Activated CD4-positive, alpha-beta T cell treated with anti-CD3 and anti-CD28 coated beads, Interleukin-2, amount 10 ng/mL, durations not matched to agents 24 days and 14 days (primary cell): Measurements from ENCODE around the gene KRTAP12-1. TPM values are rescaled to one million over a fixed set of nuclear protein-coding genes. Genes with fewer than 3 reads are reported as not detected.
"Not testable (repeated sequence)": the region's sequence is repeated elsewhere in the genome, so short reads cannot be mapped to it uniquely, and the experiment has no call there.

Source experiments
- DNase-seq: peaks from one replicate; pipeline ENCODE4 v3.0.0; 2022
- H3K27ac Mint-ChIP-seq: one replicate; pipeline ENCODE4 v1.8.0; 2022; ENCODE audit warnings: mild to moderate bottlenecking, mixed read lengths
- H3K27me3 Mint-ChIP-seq: one replicate; pipeline ENCODE4 v1.8.0; 2022; ENCODE audit warnings: mixed read lengths
- H3K36me3 Mint-ChIP-seq: one replicate; pipeline ENCODE4 v1.8.0; 2022; ENCODE audit warnings: low read depth, mild to moderate bottlenecking, mixed read lengths
- H3K4me1 Mint-ChIP-seq: one replicate; pipeline ENCODE4 v1.8.0; 2021; ENCODE audit warnings: mixed read lengths
- H3K4me3 Mint-ChIP-seq: one replicate; pipeline ENCODE4 v1.8.0; 2022; ENCODE audit warnings: mild to moderate bottlenecking, moderate library complexity, mixed read lengths
- H3K9me3 Mint-ChIP-seq: one replicate; pipeline ENCODE4 v1.8.0; 2021; ENCODE audit warnings: mixed read lengths
- intact Hi-C: fragments of 100-400 bp; cut with micrococcal nuclease; formaldehyde crosslinking; loops from one replicate; pipeline ENCODE4 v1.15.1; 2023
- total RNA-seq: library from RNA; stranded (reverse); gene quantifications from 2 replicates; pipeline ENCODE4 v1.2.3, GENCODE V29; 2022

Gene KRTAP12-1
- total RNA-seq, 1 donor from 2014 or later: not detected

DNA sequence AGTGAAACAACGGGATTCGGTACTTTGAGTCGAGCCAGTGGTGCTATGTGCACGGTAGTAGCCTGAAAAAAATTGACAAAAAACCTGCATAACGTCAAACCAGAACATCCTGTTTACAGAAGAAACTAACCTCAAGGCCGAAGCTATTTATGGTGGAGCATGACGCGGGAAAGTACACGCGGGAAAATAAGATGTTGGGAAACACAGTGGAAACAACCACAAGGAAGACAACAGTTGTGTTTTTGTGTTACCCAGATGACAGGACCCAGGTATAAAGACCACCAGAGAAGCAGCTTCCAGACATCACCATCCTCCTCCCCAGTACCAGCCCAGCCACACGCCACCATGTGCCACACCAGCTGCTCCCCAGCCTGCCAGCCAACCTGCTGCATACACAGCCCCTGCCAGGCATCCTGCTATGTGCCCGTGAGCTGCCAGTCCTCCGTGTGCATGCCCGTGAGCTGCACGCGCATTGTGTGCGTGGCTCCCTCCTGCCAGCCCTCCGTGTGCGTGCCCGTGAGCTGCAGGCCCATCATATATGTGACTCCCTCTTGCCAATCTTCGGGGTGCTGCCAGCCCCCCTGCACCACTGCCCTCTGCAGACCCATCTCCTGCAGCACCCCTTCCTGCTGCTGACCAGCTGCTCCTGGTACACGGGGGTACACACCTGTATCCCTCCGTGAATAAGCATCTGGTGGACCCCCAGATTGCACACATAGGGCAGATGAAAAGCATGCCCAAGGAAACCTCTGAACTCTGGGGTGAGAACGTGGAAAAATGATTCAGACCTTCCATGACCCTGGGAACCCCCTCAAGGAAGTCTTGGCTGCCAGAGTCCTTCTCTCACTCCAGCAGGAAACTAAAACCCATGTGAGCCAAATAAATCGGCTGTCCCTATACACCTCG is 24.1 kb downstream of the KRTAP12-1 start, which contains the start of gene KRTAP12-3:
KRTAP12-3 (plus strand) TSS at position 298 of the 906 bp plus-strand sequence; CDS start at position 346, 48 bp downstream.
- Mint-ChIP-seq H3K4me1 (peaks cover 44% of the 10 kb centered on the region), H3K27ac (peak within 1 kb of the TSS; percentile 91), H3K36me3 (peaks cover 45% of the 10 kb centered on the region), H3K27me3 (peaks cover 6% of the 10 kb centered on the region), H3K4me3 (peak within 1 kb of the TSS; percentile 56), H3K9me3 (peaks cover 42% of the 10 kb centered on the region)
- peak; percentile 87 for DNase-seq
- intact Hi-C loops: loop anchor here (10.0 kb wide), 1 partner anchor 267 kb away; the partner anchor contains the start of gene ITGB2

DNA sequence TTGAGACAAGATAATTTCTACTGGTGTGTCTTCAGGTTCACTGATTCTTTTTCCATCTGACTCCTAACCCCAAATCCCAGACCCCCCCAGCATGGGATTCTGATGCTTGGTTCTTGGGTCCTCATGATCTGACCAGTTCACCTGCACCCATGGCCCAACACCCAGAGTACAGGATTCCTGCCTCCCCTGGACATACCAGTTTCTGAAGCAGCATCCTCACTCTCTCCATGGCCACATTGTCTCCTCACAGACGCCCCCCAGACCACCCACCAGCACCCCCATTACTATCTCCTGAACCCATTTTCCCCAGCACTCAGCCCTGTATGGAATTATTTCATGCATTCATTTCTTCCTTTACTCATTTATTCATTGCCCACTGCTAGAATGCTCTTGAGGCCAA is 25.1 kb downstream of the KRTAP12-1 start:
- intact Hi-C loops: loop anchor here (10.0 kb wide), 1 partner anchor 268 kb away; the partner anchor contains the start of gene ITGB2
- Mint-ChIP-seq H3K27me3 (peaks cover 2% of the 10 kb centered on the region), H3K36me3 (peaks cover 45% of the 10 kb centered on the region), H3K9me3 (peaks cover 38% of the 10 kb centered on the region), H3K4me3 (peak overlapping the region; percentile 56), H3K27ac (peak overlapping the region; percentile 91), H3K4me1 (peaks cover 44% of the 10 kb centered on the region)
- DNase-seq: peak; percentile 56

DNA sequence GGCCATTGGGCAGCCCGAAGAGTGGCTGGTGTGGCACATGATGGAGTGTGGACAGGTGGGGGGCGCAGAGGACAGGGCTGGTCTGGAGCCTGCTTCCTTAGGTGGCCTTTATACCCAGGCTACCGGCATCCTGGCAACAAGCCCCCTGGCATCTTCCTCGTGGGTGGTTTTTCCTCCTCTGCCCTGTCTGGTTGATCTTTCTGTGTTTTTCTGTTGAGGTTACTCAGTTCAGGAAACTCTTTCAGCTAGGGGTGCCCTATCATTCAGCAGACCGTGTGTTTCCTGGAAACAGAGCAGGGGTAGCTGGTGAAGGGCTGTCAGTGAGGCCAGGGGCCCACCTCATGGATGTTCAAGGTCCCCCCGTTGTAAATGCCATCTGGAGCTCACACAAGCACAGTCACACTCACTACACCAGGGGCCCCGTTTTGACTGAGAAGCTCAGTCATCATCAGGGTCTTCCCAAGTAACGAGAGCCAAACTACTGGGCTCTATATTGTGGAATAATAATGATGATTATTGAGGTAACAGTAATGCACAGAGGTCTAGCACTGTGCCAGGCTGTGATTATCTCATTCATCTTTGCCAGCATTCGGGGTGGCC is 27.3 kb downstream of the KRTAP12-1 start, which contains the start of gene KRTAP12-4:
KRTAP12-4 (minus strand) TSS at position 84 of the 600 bp plus-strand sequence; CDS start at position 39, 45 bp downstream.
- intact Hi-C loops: loop anchor here (10.0 kb wide), 1 partner anchor 270 kb away; the partner anchor contains the start of gene ITGB2
- Mint-ChIP-seq H3K4me3 (peak within 1 kb of the TSS; percentile 21), H3K27ac (peak within 1 kb of the TSS; percentile 70), H3K36me3 (peaks cover 42% of the 10 kb centered on the region), H3K9me3 (peaks cover 30% of the 10 kb centered on the region), H3K27me3 (no peaks in the 10 kb centered on the region), H3K4me1 (peaks cover 44% of the 10 kb centered on the region)
- peak; percentile 59 for DNase-seq

DNA sequence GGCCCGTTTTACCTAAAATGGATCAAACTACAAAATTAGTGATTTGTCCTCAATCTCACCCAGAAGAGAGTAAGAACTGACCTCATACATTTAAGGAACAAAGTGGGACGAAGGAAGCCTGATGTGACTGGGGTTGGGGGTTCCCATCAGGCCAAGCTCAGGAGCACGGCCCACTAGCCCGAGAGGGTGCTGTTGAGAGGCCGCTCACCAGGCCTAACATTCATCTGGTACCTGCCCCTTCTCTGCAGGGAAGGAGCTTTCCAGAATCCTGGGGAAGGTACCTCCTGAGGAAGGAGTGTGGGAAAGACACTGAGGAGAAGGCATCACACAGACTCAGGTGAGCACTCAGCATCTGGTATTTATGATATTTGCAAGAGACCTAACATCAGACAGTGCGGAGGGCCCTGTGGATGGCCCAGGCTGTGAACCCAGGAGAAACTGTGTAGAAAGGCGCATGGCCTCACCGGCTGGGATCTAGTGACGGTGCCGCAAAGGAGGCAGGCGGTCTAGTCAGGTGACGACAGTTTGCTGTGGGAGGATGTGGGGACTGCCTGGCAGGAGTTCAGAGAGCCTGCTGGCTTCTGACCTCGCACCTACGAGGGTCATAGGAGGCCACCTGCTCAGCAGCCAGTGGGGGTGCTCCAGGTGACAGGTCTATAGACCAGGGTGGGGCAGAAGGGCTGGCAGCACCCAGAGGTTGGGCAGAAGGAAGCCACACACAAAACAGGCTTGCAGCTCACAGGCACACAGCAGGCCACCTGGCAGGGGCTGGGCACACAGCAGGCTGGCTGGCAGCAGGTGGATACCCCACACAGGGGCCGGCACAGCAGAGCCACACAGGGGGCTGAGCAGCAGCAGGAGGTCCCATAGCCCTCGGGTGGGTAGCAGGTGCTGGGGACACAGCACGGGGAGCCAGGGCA is 28.0 kb downstream of the KRTAP12-1 start:
- H3K4me1 Mint-ChIP-seq: peaks cover 37% of the 10 kb centered on the region
- H3K27ac Mint-ChIP-seq: peak overlapping the region; percentile 47
- H3K4me3 Mint-ChIP-seq: peak overlapping the region; percentile 21
- H3K36me3 Mint-ChIP-seq: peaks cover 39% of the 10 kb centered on the region
- no peaks in the 10 kb centered on the region for H3K27me3 Mint-ChIP-seq
- H3K9me3 Mint-ChIP-seq: peaks cover 26% of the 10 kb centered on the region
- DNase-seq: peak; percentile 69
- intact Hi-C loops: loop anchor here (10.0 kb wide), 1 partner anchor 271 kb away; the partner anchor contains the start of gene ITGB2

DNA sequence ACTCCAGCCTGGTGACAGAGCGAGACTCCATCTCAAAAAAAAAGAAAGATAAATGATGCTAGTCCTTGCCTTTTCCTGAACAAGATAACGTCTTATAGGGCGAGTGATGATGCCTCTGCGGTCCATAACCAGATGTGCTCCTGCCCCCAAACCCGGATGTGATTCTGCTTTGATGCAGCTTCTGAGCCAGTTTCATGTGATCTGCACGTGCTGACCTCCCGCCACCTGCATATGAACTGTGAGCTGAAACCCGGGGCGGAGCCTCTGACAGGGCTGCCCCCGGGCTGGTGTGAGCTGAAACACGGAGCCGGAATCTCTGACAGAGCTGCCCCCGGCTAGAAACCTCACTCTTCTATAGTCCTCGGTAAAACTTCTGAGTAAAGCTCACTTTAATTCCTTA is 28.8 kb downstream of the KRTAP12-1 start:
- H3K27me3 Mint-ChIP-seq: no peaks in the 10 kb centered on the region
- no peak for DNase-seq
- H3K36me3 Mint-ChIP-seq: peaks cover 35% of the 10 kb centered on the region
- intact Hi-C loops: loop anchor here (10.0 kb wide), 1 partner anchor 272 kb away; the partner anchor contains the start of gene ITGB2
- H3K4me1 Mint-ChIP-seq: peaks cover 29% of the 10 kb centered on the region
- no peak overlapping the region for H3K4me3 Mint-ChIP-seq
- peaks cover 18% of the 10 kb centered on the region for H3K9me3 Mint-ChIP-seq
- no peak overlapping the region for H3K27ac Mint-ChIP-seq

DNA sequence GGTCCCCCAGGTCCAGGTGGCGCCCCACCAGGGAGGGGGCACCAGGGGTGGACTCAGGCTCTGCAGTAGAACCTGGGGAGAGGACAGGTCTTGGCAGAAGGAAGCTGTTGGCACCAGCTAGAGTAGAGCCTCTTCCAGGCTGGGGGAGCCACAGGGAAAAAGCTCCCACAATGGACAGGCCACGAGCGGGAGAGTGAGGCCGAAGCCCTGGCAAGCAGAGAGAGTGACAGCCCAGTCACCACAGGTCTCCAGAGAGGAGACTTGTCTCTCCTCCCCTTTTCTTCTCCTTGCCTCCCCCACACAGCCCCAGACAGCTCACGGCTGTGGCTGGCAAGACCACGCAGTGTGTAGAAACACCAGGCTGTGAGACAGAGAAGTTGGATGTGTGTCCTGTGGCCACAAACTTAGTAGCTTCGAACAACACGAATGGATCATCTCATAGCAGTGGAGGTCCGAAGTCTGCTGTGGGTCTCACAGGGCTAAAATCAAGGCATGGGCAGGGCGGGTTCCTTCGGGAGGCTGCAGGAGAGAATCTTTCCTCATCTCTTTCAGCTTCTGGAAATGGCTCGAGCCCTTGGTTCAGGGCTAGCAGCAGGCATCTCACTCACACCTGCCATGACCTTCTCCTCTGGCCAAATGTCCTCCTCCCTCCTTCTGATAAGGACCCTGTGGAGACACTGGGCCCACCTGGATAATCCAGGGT is 30.8 kb downstream of the KRTAP12-1 start:
- intact Hi-C loops: loop anchor here (10.0 kb wide), 1 partner anchor 274 kb away; the partner anchor contains the start of gene ITGB2
- H3K4me3 Mint-ChIP-seq: no peak overlapping the region
- H3K27ac Mint-ChIP-seq: no peak overlapping the region
- no peak for DNase-seq
- H3K27me3 Mint-ChIP-seq: peaks cover 2% of the 10 kb centered on the region
- H3K4me1 Mint-ChIP-seq: peaks cover 12% of the 10 kb centered on the region
- peaks cover 15% of the 10 kb centered on the region for H3K36me3 Mint-ChIP-seq
- peaks cover under 1% of the 10 kb centered on the region for H3K9me3 Mint-ChIP-seq

DNA sequence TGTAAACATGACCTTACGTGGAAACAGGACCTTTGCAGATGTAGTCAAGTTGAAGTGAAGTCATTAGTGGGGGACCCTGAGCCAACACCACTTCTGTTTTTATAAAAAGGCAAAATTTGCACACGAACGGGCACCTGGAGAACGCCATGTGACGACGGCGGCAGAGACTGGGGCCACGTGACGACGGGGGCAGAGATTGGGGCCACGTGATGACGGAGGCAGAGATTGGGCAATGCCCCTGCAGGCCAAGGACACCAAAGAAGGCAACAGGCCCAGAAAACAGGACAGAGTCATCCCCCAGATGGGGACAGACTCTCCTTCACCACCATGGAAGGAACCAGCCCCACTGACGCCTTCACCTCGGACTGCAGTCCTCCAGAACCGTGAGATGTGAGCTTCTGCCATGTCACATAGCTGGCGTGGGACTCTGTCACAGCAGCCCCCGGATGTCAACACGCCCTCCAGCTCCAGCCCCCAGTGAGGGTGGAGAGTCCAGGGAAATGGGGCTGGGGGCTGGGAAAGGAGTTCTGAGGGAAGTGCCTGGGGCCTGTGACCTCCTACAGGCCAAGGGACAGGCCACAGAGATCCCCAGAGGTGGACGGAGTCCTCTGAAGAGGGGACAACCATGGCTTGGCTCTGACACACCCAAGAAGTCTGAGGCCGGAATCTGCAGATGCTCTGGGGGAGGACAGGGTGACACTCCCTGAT is 31.5 kb downstream of the KRTAP12-1 start:
- no peak overlapping the region for H3K4me3 Mint-ChIP-seq
- DNase-seq: no peak
- no peaks in the 10 kb centered on the region for H3K9me3 Mint-ChIP-seq
- intact Hi-C loops: loop anchor here (10.0 kb wide), 1 partner anchor 274 kb away; the partner anchor contains the start of gene ITGB2
- no peak overlapping the region for H3K27ac Mint-ChIP-seq
- peaks cover 10% of the 10 kb centered on the region for H3K4me1 Mint-ChIP-seq
- peaks cover 2% of the 10 kb centered on the region for H3K27me3 Mint-ChIP-seq
- peaks cover 10% of the 10 kb centered on the region for H3K36me3 Mint-ChIP-seq

DNA sequence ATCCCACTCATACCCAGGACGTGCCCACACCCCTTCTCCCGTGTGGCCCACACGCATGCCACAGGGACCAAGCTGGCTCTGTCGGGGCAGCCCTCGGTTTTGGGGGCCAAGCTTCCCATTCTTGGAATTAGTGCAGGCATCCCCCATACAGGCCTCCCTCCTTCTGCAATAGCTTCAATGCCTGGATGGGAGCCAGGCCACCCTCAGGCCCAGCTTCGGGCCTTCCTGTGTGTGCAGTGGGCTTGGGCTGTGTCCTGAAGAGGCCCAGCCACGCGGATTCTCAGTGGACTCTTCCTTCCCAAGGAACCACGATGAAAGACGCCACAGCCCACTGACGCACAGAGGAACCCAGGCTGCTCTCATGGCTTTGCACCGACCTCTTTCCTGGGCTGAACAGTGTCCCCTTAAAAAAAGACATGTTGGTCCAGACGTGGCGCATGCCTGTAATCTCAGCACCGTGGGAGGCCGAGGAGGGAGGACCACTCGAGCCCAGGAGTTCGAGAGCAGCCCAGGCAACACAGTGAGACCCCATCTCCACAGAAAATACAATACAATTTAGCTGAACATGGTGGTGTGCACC is 32.4 kb downstream of the KRTAP12-1 start:
- no peak for DNase-seq
- Mint-ChIP-seq H3K27me3 (peaks cover 2% of the 10 kb centered on the region), H3K4me1 (peaks cover 8% of the 10 kb centered on the region), H3K9me3 (peaks cover 5% of the 10 kb centered on the region), H3K4me3 (no peak overlapping the region), H3K27ac (no peak overlapping the region), H3K36me3 (peaks cover 11% of the 10 kb centered on the region)
- intact Hi-C loops: loop anchor here (10.0 kb wide), 1 partner anchor 275 kb away; the partner anchor contains the start of gene ITGB2

DNA sequence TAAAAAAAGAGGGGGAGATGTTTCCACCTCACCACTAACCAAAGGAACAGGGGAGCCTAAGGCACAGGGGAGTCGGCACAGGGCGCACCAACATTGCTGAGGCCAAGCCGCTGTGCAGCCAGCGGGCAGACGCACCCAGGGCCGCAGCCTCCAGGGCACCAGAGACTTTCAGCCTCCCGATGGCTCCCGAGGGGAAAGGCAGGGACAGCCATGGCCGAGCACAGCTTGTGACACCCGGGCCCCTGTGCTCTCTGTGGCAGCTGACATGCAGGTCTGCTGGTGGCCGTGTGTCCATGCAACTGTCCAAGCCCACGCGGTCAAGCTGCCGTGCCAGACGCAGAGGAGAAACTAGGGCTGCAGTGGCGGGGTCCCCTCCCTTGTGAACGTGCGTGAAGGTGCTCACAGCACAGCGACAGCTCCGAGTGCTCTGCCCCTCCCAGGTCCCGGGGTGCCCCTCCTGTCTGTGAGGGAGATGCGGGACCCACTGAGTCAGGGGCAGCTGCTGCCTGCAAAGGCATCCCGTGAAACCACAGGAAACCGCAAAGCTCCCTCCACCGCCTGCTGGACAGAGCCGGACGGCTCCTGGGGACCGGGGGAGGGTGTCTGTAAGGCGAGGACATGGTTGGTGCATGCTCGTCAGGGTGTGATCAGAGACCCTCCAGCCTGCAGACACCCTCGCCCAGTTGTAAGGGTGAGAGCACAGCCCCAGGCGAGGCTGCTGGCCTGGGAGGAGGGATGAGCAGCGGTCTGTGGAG is 33.2 kb downstream of the KRTAP12-1 start:
- Mint-ChIP-seq H3K4me3 (no peak overlapping the region), H3K4me1 (peaks cover 3% of the 10 kb centered on the region), H3K9me3 (peaks cover 8% of the 10 kb centered on the region), H3K27ac (no peak overlapping the region), H3K36me3 (peaks cover 7% of the 10 kb centered on the region), H3K27me3 (peaks cover 2% of the 10 kb centered on the region)
- no peak for DNase-seq
- intact Hi-C loops: no loop called here

DNA sequence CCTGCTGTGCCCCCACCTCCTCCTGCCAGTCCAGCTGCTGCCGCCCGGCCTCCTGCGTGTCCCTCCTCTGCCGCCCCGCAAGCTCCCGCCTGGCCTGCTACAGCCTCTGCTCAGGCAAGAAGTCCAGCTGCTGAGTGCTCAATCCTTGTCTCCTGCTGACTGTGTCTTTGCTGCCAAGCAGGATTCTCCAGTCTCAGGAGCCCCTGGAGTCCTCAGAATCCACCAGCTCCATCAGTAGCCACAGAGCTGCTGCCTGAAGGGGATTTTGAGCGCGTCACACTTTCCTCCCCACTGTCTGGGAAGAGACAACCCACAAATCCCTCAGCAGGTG is 34.8 kb downstream of the KRTAP12-1 start:
- Mint-ChIP-seq H3K27me3 (peaks cover 2% of the 10 kb centered on the region), H3K27ac (no peak overlapping the region), H3K4me1 (peaks cover 2% of the 10 kb centered on the region), H3K9me3 (peaks cover 19% of the 10 kb centered on the region), H3K36me3 (peaks cover 7% of the 10 kb centered on the region), H3K4me3 (no peak overlapping the region)
- DNase-seq: no peak
- intact Hi-C loops: no loop called here

DNA sequence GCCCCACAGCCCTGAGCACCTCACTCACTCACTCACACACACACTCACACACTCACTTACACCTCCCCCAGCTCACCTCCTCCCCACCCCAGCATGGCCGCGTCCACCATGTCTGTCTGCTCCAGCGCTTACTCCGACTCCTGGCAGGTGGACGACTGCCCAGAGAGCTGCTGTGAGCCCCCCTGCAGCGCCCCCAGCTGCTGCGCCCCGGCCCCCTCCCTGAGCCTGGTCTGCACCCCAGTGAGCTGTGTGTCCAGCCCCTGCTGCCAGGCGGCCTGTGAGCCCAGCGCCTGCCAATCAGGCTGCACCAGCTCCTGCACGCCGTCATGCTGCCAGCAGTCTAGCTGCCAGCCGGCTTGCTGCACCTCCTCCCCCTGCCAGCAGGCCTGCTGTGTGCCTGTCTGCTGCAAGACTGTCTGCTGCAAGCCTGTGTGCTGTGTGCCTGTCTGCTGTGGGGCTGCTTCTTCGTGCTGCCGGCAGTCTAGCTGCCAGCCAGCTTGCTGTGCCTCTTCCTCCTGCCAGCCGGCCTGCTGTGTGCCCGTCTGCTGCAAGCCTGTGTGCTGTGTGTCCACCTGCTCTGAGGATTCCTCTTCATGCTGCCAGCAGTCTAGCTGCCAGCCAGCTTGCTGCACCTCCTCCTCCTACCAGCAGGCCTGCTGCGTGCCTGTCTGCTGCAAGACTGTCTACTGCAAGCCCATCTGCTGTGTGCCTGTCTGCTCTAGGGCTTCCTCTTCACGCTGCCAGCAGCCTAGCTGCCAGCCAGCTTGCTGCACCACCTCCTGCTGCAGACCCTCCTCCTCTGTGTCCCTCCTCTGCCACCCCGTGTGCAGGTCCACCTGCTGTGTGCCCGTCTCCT is 35.4 kb downstream of the KRTAP12-1 start, which contains the start of gene KRTAP10-11:
KRTAP10-11 (plus strand) TSS at position 49 of the 856 bp plus-strand sequence; CDS start at position 94, 45 bp downstream.
- intact Hi-C loops, H3K36me3 Mint-ChIP-seq, H3K4me3 Mint-ChIP-seq: not testable (repeated sequence)

More for the DNA sequence above, 35.4 kb downstream of the KRTAP12-1 start, which contains the start of gene KRTAP10-11:
- not testable (repeated sequence) for H3K27me3 Mint-ChIP-seq, H3K27ac Mint-ChIP-seq, DNase-seq, H3K4me1 Mint-ChIP-seq
- H3K9me3 Mint-ChIP-seq: peaks cover 19% of the 10 kb centered on the region
